PC-9 (cell line): ENCODE measurements around the gene KRT3. TPM values are rescaled to one million over a fixed set of nuclear protein-coding genes. Genes with fewer than 3 reads are reported as not detected.

ENCODE experiments used
- BruUV-seq: library from RNA; stranded (reverse); fragments of 400-500 nt; replicated peaks from 2 replicates; lab custom pipeline; 2021; lab: Mats Ljungman, UMichigan
- CTCF ChIA-PET: fragments of 300-600 bp; sonication (Branson Sonifier 250); formaldehyde crosslinking; loops from one replicate; lab custom pipeline; 2022; ENCODE audit warnings: antibody characterized with exemption; lab: Charles Lee
- POLR2A ChIA-PET: fragments of 300-600 bp; sonication (Branson Sonifier 250); formaldehyde crosslinking; loops from one replicate; lab custom pipeline; 2022; ENCODE audit warnings: antibody characterized with exemption; ENCODE audit not compliant: unreplicated experiment; lab: Charles Lee
- DNase-seq, 2 experiments: peaks; one replicate each; pipeline versions ENCODE4 v3.0.0 to v3.0.0-alpha.2; 2015 to 2022; ENCODE audit warnings: mixed read lengths in 1 of 2
- H2AFZ ChIP-seq: fragments of 200-600 bp; sonication (generic); 2 replicates; pipeline ENCODE4 v1.8.1; 2017; ENCODE audit warnings: antibody characterized with exemption
- H3F3A ChIP-seq: fragments of 200-600 bp; sonication (generic); 2 replicates; pipeline ENCODE4 v1.8.1; 2017; ENCODE audit warnings: antibody characterized with exemption, mild to moderate bottlenecking, low read depth; ENCODE audit not compliant: insufficient read depth
- H3K27ac ChIP-seq: fragments of 200-600 bp; sonication (generic); 2 replicates; pipeline ENCODE4 v1.6.1; 2016; ENCODE audit warnings: mixed run types
- H3K27me3 ChIP-seq: fragments of 200-600 bp; sonication (generic); 2 replicates; pipeline ENCODE4 v1.6.1; 2016; ENCODE audit warnings: low read depth, mixed run types; ENCODE audit not compliant: insufficient read depth
- H3K36me3 ChIP-seq: fragments of 200-600 bp; sonication (generic); 2 replicates; pipeline ENCODE4 v1.6.1; 2016; ENCODE audit warnings: low read depth, mixed run types
- H3K4me1 ChIP-seq: fragments of 200-600 bp; sonication (generic); replicated peaks from 2 replicates; pipeline ENCODE4 v1.6.1; 2016; ENCODE audit warnings: mixed run types; ENCODE audit not compliant: insufficient read depth
- H3K4me2 ChIP-seq: fragments of 200-600 bp; sonication (generic); 2 replicates; pipeline ENCODE4 v1.6.1; 2017; ENCODE audit warnings: mixed run types
- H3K4me3 ChIP-seq: fragments of 200-600 bp; sonication (generic); 2 replicates; pipeline ENCODE4 v1.6.1; 2016; ENCODE audit warnings: mixed run types
- H3K79me2 ChIP-seq: fragments of 200-600 bp; sonication (generic); 2 replicates; pipeline ENCODE4 v1.6.1; 2017; ENCODE audit warnings: low read depth, mixed run types
- H3K9me2 ChIP-seq: fragments of 200-600 bp; sonication (generic); 2 replicates; pipeline ENCODE4 v1.8.1; 2017; ENCODE audit warnings: mild to moderate bottlenecking; ENCODE audit not compliant: insufficient read depth
- H3K9me3 ChIP-seq: fragments of 200-600 bp; sonication (generic); 2 replicates; pipeline ENCODE4 v1.8.1; 2016; ENCODE audit warnings: low read depth; ENCODE audit not compliant: insufficient read depth
- H4K20me1 ChIP-seq: fragments of 200-600 bp; sonication (generic); 2 replicates; pipeline ENCODE4 v1.8.1; 2017; ENCODE audit not compliant: insufficient read depth
- CTCF ChIP-seq: fragments of 200-600 bp; sonication (generic); conservative IDR thresholded peaks from 2 replicates; pipeline ENCODE4 v1.6.1; 2017; ENCODE audit warnings: mixed run types, antibody characterized with exemption, mild to moderate bottlenecking, moderate library complexity
- EZH2 ChIP-seq: fragments of 200-600 bp; sonication (generic); IDR thresholded peaks from 2 replicates; pipeline ENCODE4 v1.8.0; 2017; ENCODE audit warnings: antibody characterized with exemption, low read depth
- intact Hi-C: fragments of 100-400 bp; cut with micrococcal nuclease; formaldehyde crosslinking; loops from one replicate; pipeline ENCODE4 v1.10.0; 2022; ENCODE audit not compliant: unreplicated experiment
- total RNA-seq: library from RNA; stranded (reverse); gene quantifications from 2 replicates; pipeline ENCODE4 v1.2.3, GENCODE V29; 2021

KRT3 gene
- total RNA-seq, 1 experiment from 2014 or later, result 0.24 TPM

GRCh38 chr12:52818887-52819420 is 23.0 kb upstream of the KRT3 start:
- Histone ChIP-seq H3K4me2 (no peak overlapping the region), H3K9me3 (no peaks in the 10 kb centered on the region), H3K4me3 (no peak overlapping the region), H3K79me2 (no peaks in the 10 kb centered on the region), H3K4me1 (peaks cover 18% of the 10 kb centered on the region), H3K27me3 (no peaks in the 10 kb centered on the region; the same call in 1 of the 2 replicates), H3K27ac (no peak overlapping the region), H3F3A (peaks cover 4% of the 10 kb centered on the region; the same call in 1 of the 2 replicates), H3K9me2 (no peaks in the 10 kb centered on the region), H3K36me3 (no peaks in the 10 kb centered on the region), H4K20me1 (no peaks in the 10 kb centered on the region), H2AFZ (no peak overlapping the region)
- ChIA-PET POLR2A (interaction anchor here (0.7 kb wide), 1 partner anchor 11 kb away, joined by 4 read pairs; no protein-coding TSS in a partner anchor), CTCF (no interaction called here)
- TF ChIP-seq EZH2, result no peak
- DNase-seq, result no peak
- intact Hi-C loops, result no loop called here
- BruUV-seq, result no TSS peak

- ChIA-PET CTCF (no interaction called here), POLR2A (no interaction called here)
- TF ChIP-seq EZH2, result no peak
- TF ChIP-seq CTCF, result no peak
- no TSS peak for BruUV-seq
- no peaks in the 10 kb centered on the region; the same call in 1 of the 2 replicates for H3K27me3 ChIP-seq
- H3K36me3 ChIP-seq, result no peaks in the 10 kb centered on the region
- no peaks in the 10 kb centered on the region for H3K9me2 ChIP-seq
- no peak overlapping the region for H2AFZ ChIP-seq
- no peak overlapping the region for H3K4me3 ChIP-seq
- H3K4me1 ChIP-seq, result peaks cover 18% of the 10 kb centered on the region
- H3F3A ChIP-seq, result peaks cover 4% of the 10 kb centered on the region; the same call in 1 of the 2 replicates
- no peaks in the 10 kb centered on the region for H3K9me3 ChIP-seq
- H4K20me1 ChIP-seq, result no peaks in the 10 kb centered on the region
- no peaks in the 10 kb centered on the region for H3K79me2 ChIP-seq
- intact Hi-C loops, result no loop called here
- H3K27ac ChIP-seq, result no peak overlapping the region
- no peak overlapping the region for H3K4me2 ChIP-seq
- DNase-seq, result no peak
Measured at GRCh38 chr12:52818388-52818787, 22.5 kb upstream of the KRT3 start.

GRCh38 chr12:52817699-52818238 is 21.9 kb upstream of the KRT3 start:
- peaks cover 4% of the 10 kb centered on the region; the same call in 1 of the 2 replicates for H3F3A ChIP-seq
- no peaks in the 10 kb centered on the region for H3K36me3 ChIP-seq
- peaks cover 18% of the 10 kb centered on the region for H3K4me1 ChIP-seq
- no peak overlapping the region for H3K27ac ChIP-seq
- intact Hi-C loops, result no loop called here
- H3K4me2 ChIP-seq, result no peak overlapping the region
- H4K20me1 ChIP-seq, result no peaks in the 10 kb centered on the region
- no peaks in the 10 kb centered on the region; the same call in 1 of the 2 replicates for H3K27me3 ChIP-seq
- H3K9me3 ChIP-seq, result no peaks in the 10 kb centered on the region
- H3K9me2 ChIP-seq, result no peaks in the 10 kb centered on the region
- DNase-seq, result no peak
- H3K4me3 ChIP-seq, result no peak overlapping the region
- ChIA-PET POLR2A (no interaction called here), CTCF (no interaction called here)
- H2AFZ ChIP-seq, result no peak overlapping the region
- H3K79me2 ChIP-seq, result no peaks in the 10 kb centered on the region
- BruUV-seq, result no TSS peak
- no peak for TF ChIP-seq EZH2
- TF ChIP-seq CTCF, result no peak
